ENCODE data around the gene RIMS1.

DNA sequence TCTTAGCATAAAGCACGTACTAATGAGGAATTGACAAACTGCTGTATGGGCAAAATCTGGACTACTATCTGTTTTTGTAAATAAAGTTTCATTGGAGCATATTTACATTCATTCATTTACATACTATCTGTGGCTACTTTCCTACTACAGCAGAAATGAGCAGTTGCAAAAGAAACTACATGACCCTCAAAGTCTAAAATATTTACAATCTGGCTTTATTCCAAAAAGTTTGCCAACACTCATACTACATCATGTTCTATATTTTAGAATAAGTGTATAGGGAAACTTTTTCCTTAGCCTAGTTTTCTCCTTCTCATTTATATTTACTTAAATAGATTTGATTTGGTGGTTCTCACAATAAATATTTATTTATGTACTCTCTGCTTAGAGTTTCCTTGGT is 208.2 kb downstream of the RIMS1 start:
- TF ChIP-seq POLR2A (IDR thresholded peaks at IDR 0.05; ENCODE audit: low read depth, low read length) (no peak), POLR2AphosphoS5 (IDR thresholded peaks at IDR 0.05; ENCODE audit: low read depth, low read length) (no peak), TAF1 (IDR thresholded peaks at IDR 0.05; ENCODE audit: borderline replicate concordance, low read depth, low read length) (no peak)
